GM21381 (cell line): ENCODE data around the gene PARK7.
"Not testable (repeated sequence)": the region's sequence is repeated elsewhere in the genome, so short reads cannot be mapped to it uniquely, and the experiment has no call there.

ENCODE experiments used
- ATAC-seq: cut with Tn5 transposase; IDR thresholded peaks from one replicate; pipeline ENCODE4 v1.9.1; 2021; ENCODE audit warnings: mild to moderate bottlenecking, moderate library complexity; ENCODE audit not compliant: unreplicated experiment

Gene PARK7

GRCh38 chr1:7961216-7962013 is at the start of gene PARK7:
Gene PARK7, plus strand, starts transcription at chr1:7961711. Its CDS starts 1,075 bp downstream, at chr1:7962786.
- ATAC-seq = peak; percentile 94

GRCh38 chr1:7912145-7912544 is 49.4 kb upstream of the PARK7 start:
- no peak for ATAC-seq

- no peak for ATAC-seq
These were observed 48.6 kb upstream of the PARK7 start for GRCh38 chr1:7912743-7913557.

- no peak for ATAC-seq
These were observed 45.5 kb upstream of the PARK7 start for GRCh38 chr1:7915826-7916500.

GRCh38 chr1:7916501-7916830 is 45.0 kb upstream of the PARK7 start:
- ATAC-seq = no peak

- not testable (repeated sequence) for ATAC-seq
These were observed 43.5 kb upstream of the PARK7 start for GRCh38 chr1:7917971-7918370.

- ATAC-seq = no peak
These were observed 41.6 kb upstream of the PARK7 start for GRCh38 chr1:7919880-7920279.

GRCh38 chr1:7921796-7922195 is 39.7 kb upstream of the PARK7 start:
- no peak for ATAC-seq

- no peak for ATAC-seq
These were observed 39.2 kb upstream of the PARK7 start for GRCh38 chr1:7922301-7922700.

GRCh38 chr1:7927061-7927460 is 34.5 kb upstream of the PARK7 start:
- ATAC-seq = not testable (repeated sequence)

GRCh38 chr1:7928247-7928646 is 33.3 kb upstream of the PARK7 start:
- no peak for ATAC-seq

GRCh38 chr1:7929637-7930036 is 31.9 kb upstream of the PARK7 start:
- ATAC-seq = no peak

GRCh38 chr1:7930645-7931445 is 30.7 kb upstream of the PARK7 start:
- no peak for ATAC-seq

- no peak for ATAC-seq
These were observed 30.1 kb upstream of the PARK7 start for GRCh38 chr1:7931446-7931812.

- no peak for ATAC-seq
These were observed 28.9 kb upstream of the PARK7 start for GRCh38 chr1:7932524-7933138.

- no peak for ATAC-seq
These were observed 23.4 kb upstream of the PARK7 start for GRCh38 chr1:7938070-7938469.

- ATAC-seq = no peak
These were observed 21.5 kb upstream of the PARK7 start for GRCh38 chr1:7940034-7940433.

GRCh38 chr1:7940745-7941436 is 20.6 kb upstream of the PARK7 start, which contains the start of gene TNFRSF9:
Gene TNFRSF9, minus strand, starts transcription at chr1:7940839. Its CDS starts 845 bp downstream, at chr1:7939994.
- ATAC-seq = peak; percentile 61

GRCh38 chr1:7941437-7941793 is 20.1 kb upstream of the PARK7 start:
- no peak for ATAC-seq
